ENCODE data around the gene WDR7. TPM values are rescaled to one million over a fixed set of nuclear protein-coding genes. Genes with fewer than 3 reads are reported as not detected.
A peak's percentile ranks its signal among the peaks of the same experiment; 100 is the strongest.
"Not testable (repeated sequence)": the region's sequence is repeated elsewhere in the genome, so short reads cannot be mapped to it uniquely, and the experiment has no call there.

Gene WDR7
- 28.1 and 38.8 TPM in 2 replicates for total RNA-seq

DNA sequence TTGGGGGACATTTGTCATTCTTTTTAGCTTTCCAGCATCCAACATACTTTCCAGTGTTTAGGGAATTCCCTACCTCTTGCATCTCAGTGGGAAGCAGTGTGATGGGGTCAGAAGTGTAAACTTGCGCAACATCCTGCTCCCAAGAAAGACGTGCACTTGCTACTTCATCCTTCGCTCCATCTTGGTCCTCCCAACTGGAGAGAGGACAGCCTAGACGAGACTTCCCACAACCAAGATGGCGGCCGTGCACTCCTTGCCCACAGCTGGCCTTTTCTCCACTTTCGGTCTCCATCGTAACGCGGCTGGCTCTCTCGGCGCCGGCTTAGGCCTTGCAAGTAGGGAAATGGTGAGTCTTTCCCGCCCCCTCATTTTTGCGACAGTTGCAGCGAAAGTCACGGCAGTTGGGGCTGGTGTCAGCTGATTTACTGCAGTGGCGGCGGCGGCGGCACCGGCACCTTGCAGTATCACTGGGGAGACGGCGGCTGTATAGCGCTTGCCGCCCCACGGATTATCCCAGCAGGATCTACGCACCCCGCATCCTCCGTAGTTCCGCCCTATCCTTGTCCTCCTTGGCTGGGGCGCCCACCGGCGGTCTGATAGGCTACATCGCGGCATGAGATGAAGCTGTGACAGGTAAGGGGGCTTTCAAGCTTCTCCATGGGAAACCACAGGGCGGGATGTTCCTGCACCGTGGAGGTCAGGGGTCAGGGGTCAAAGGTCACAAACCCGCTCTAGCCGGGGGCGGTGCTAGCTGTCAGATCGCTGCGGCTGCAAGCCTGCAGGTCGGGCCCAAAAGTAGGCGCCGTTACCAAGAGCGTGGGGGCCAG is at the start of gene WDR7:
Gene WDR7, plus strand, starts transcription at position 416 of the 827 bp plus-strand sequence. CDS start 21,157 bp downstream, outside the sequence.
- peak; percentile 98 for DNase-seq

DNA sequence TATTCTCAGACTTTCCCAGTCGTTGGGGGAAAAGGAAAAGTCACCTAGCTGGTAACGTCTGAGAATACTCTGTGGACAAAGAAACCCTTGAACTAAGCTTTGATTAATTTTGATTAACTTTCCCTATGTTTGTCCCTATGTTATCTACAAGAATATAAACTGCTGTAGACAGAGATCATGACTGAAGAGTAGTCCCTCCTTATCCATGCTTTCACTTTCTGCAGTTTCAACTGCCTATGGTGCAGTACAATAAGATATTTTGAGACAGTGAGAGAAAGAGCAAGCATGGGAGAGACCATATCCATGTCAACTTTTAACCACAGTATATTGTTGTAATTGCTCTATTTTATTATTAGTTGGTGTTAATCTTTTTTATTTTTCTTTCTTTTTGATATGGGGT is 44.5 kb upstream of the WDR7 start:
- DNase-seq = no peak

DNA sequence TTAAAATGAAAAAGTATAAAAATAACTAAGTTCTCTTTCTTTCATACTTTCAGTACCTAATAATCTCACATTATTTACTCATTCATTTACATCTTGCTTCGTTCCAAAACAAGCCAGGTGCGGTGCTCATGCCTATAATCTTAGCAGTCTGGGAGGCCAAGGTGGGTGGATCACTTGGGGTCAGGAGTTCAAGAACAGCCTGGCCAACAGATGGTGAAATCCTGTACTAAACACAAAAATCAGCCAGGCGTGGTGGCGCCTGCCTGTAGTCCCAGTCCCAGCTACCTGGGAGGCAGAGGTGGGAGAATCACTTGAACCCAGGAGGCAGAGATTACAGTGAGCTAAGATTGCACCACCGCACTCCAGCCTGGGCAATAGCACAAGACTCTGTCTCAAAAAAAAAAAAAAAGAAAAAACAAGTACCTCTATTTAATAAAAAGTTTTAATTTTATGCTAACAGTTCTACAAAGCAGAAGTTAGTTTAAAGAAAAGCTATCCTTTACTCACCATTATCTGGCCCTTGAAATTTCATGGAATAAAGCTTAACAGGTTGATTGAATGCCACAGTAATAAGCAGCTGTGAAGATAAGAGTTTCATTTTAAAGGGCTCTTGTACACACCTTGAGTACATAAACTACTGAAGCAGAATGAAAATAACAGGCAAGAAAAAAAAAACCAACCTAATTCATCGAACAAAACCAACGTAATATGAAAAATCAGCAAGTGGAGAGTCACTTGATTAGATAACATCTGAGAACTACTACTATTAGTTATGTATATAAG is 35.2 kb upstream of the WDR7 start:
- no peak for DNase-seq

DNA sequence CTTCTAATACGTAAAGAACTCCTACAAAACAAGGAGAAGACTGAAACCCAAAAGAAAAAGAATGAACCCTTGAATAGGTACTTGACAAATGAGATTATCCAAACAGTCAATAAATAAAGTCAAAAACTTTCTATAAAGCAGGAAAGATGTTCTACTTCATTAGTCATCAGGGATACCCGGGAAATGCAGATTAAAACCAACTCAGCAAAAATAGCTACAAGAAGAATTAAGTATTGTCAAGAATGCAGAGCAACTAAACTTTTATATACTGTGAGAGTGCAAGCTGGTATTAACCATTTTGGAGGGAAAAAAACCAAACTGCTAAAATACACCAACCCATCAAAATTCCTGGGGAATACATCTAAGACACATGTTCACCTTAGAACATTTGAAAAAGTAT is 23.2 kb upstream of the WDR7 start:
- no peak for DNase-seq

DNA sequence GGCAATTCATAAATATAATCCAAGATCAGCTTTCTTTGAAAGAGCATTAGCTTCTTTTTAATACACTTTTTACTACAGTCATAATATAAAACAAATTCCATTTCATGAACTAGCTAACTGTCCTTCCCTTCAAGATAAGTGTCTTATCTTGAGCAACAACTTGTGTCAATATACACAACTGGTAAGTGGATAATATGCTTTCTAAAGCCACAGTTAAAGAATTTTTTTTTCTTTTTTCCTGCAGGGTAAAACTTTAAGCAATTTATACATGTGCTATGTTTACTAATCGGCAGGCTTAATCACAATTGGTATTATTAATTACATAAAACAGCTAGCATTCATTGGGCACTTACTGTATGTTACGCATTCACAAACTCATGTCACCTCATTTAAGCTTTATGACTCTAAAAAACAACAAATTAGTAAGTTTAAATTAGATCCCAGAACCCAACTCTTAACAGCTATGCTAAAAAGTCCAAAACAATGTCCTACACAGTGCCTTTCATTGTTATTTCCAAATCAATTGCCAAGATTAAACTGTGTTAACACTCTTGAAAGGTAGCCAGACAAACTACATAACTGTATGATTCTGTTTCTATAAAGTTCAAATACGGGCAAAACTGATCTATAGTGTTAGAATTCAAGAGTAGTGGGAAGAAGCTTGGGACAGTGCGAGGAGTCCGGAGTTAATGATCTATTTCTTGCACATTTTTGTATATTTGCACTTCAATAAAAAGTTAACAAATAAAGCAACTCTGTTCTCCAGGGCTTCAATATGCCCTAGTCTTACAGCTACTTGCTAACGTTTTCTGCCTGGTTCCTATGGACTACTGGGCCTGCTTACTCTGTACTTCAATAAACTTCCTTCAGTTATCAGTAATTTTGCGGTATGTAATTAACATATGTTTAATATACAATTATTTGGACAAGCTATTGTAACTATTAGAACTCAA is 18.8 kb upstream of the WDR7 start:
- no peak for DNase-seq

DNA sequence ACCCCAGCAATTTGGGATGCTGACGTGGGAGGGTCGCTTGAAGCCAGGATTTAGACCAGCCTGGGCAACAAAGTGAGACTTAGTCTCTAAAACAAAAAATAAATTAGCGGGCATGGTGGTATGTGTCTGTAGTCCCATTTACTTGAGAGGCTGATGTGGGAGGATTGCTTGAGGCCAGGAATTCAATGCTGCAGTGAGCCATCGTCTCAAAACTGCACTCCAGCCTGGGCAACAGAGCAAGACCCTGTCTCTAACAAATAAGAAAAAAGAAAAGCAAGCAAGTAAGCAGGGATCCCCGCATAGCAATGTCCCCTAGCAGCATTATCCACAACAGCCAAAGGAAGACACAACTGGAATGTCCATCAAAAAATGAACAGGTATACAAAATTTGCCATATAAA is 16.2 kb upstream of the WDR7 start:
- DNase-seq = no peak

DNA sequence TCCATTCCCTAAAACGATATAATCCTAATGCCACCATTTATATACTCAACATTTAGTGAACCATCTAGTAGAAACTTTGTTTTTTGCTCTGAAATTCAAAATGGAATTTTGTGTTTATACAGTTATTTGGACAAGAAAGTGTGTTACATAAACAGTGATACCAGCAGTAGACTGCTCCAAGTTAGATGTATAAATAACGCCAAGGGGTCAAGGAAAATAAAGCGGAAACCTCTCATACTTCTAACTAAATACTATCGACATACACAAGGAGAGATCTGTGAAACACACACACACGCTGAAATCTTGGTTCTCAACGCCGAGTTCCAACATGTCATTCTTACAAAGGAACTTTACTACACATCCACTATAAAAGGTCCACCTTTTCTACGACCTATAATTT is 14.0 kb upstream of the WDR7 start:
- no peak for DNase-seq

DNA sequence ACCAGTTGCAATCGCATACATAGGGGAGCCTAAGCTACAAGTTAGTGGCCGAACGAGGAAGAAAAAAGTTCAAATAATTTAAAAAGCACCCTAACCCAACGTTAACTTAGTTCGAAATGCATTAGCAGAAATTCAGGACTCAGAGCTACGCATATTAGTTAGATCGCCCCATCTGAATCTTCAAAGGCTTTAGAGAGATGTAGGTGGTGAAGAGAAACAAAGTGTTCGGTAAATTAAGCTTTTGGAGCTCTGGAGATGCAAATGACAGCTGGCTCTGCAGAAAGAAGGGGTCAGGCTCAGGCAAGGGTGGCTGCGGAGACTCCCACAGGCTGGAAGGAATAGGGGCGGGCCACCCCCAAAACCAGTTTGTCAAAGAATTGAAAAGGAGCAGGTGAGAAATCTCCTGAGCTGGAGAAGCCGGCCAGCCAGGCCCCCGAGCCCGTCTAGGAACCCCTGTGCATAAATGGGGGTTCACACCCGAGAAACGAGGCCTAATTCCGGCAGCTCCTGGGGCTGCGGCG is 13.4 kb upstream of the WDR7 start:
- DNase-seq = peak; percentile 21

DNA sequence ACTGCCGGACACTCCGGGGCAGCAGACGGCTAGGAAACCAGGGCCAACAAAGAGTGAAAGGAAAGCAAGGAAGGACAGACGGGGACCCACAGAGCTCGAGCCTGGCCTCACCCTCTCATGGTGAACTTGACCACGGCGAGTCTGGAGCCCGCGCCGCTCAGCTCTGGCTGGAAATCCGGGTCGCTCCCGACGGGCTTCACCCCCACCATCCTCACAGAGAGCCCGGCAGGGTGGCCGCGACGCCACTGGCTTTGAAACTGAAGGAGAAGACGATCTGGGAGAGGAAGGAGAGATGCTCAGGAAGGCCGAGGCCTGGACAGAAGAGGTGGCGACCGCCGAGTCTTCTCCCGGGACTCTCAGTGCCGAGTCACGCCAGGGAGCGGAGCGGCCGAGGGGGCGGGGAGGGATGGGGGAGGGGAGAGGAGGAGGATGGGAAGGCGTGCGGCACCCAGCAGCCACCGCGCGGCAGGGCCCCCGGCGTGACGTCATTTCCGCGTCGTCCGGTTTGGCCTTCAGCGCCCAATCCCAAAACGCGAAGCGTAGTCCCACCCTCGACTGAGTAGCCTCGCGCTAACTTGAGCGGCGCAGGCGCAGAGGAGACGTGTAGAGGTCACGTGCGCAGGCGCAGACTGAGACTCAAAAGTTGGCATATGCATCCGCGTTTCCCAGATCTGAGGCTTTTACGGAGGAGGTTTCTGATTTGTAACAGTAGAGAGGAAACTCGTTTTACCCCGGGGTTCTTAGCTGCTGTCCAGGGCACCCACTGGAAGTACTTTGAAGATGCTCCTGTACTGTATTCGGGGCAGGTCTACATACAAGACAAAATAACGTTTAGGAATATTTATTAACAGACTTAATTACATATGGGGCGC is 12.7 kb upstream of the WDR7 start, which contains the start of gene TXNL1:
Gene TXNL1, minus strand, starts transcription at position 361 of the 872 bp plus-strand sequence. Its CDS starts 152 bp downstream, at position 209.
- DNase-seq = peak; percentile 99

DNA sequence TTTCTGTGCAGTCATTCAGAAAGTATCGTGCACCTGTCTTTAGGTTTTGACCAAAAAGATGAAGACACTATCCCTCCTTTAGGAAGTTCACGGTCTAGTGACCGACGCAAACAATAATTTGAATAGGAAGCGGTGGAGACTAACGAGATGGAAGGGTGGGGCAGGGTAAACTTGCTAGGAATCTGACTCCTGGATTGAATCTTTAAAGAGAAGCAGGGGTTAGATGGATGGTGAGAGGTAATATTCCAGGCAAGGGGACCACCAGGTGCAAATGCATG is 12.1 kb upstream of the WDR7 start:
- no peak for DNase-seq

DNA sequence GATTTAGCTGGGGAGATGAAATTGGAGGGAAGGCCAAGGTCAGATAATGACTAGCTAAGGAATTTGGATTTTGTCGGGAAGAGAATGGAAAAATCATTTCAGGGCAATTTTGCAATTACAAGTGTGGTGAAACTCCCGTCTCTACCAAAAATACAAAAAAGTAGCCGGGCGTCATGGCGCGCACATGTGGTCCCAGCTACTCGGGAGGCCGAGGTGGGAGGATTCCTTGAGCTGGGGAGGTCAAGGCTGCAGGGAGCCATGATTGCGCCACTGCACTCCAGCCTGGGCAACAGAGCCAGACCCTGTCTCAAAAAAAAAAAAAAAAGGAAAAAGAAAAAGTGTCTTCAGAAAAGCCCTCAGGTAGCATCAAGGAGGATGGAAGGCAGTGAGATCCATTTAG is 11.6 kb upstream of the WDR7 start:
- DNase-seq = no peak

DNA sequence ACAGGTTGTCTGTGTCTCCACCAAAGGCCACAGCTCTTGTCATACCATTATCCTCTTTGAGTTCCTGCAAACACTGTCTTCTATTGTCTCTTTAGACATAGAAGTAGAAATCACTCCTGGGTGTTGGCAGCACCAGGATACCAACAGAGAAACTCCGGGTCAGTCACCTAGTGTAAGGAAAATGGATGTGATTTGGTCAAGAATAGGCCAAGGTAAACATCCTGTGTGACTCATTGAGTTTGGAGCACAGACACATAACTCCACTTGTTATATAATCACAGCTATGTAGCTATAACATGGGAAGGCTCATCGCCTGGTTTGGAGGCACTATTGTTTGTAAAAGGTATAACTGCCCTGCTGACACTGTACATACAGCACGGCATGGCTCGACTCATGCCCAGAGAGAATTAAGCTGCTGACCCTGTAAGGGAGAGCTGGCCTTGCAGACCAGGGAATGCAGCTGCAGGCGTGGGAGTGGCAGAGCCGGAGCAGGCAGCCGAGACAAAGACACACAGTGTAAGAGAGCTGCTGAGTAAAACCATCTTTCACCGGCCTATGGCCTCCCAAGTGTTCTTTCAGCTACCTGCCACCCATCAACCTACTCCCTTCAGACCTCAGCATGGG is 9.3 kb upstream of the WDR7 start:
- DNase-seq = peak; percentile 74

DNA sequence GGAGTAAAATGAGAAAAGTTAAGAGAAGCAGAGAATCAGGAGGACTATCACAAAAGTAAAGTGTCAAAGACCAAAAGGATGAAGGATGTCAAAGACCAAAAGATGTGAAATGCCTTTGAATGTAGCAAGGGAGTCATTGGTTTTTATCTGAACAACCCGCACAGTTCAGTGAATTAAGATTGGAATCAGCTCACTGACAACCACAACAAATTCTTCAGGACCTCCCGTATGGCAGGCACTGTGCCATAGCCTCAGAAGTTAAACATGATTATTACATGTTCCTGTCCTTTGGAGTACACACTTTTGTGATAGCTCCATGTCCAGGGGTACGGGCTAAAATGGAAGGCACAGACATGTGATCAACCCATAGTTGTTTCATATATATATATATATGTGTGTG is 7.8 kb upstream of the WDR7 start:
- DNase-seq = no peak

DNA sequence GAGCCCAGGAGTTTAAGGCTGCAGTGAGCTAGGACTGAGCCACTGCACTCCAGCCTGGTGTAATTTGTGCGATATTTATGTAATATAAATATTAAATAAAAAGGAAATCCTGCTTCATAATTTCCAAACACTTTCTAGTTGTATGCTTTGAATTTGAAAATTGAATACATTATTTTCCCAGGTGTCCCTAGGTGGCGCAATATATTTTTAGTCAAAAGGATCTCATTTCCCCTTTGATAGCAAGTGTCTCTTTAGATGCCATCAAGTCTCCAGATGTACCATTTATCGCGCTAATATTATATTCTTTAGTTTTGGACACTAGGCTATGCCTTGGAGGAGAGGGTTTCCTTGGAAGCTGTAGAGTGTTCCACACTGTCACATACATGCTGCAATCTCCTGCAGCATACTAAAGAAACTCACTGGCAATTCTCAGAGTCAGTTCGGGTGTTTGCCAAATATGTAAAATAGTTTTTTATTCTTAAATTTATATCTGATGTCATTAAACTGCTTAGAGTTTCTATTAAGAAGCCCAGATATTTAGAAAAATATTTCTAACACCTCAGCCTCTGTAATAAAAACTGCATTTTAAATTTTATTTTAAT is 5.6 kb upstream of the WDR7 start:
- DNase-seq = peak; percentile 37

DNA sequence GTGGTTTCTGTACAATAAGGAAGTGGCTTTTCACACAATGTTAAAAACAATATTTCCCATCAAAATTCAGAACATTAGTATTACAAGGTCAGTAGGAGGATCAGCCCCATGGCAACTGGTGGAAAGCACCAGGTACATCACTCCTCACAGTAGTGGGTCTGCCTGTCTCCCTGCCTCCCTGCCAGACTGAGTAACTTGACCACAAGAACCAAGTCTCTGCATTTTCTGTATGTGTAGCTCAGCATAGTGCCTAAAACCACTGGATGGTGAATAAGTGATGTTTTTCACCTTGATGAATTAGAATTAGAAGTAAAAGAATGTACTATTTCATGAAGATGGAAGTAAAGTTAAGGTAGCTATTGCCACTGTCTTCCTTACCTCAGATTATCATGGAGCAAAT is 4.1 kb upstream of the WDR7 start:
- DNase-seq = no peak

DNA sequence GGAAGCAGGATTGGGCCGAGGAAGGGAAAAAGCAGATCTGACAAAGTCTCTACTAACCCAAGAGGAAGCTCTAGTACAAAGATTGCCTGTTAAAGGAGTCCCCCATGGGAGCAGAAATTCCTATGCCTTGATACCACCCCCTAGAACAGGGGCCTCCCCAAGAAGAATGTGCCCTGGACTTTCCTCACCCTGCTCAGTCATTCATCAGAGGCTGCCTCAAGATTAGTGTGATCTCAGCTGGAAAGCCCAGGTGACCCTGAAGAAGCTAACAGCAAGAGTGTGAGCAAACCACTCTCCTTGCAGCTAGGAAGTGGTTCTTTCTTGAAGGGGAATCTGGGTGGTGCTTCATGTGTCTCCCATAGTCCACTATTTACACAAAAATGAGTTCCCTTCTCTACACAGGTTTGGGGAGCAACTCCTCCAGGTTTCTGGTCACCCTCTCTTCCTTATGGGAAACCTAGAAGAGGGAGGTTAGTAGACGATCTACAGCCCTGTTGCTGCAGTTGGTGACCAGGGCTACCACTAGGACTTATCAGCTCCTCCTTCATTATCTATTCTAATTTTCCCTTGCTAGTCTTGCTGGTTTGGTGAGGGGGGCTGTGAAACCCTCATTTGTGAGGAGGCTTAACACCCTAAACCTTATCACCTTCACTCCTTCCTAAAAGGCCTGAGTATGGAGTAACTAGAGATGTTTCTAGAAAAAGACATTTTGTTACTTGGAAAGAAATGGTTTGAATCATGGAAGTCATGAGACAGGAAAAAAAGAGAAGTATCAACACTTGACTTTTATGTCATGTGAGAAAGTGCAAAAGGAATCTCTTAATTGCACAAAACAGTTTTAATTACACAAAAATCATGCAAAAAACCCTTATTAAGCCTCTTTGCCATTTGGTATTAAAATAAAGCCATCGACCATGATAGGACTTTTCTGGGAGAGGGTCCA is 2.9 kb upstream of the WDR7 start:
- DNase-seq = no peak

DNA sequence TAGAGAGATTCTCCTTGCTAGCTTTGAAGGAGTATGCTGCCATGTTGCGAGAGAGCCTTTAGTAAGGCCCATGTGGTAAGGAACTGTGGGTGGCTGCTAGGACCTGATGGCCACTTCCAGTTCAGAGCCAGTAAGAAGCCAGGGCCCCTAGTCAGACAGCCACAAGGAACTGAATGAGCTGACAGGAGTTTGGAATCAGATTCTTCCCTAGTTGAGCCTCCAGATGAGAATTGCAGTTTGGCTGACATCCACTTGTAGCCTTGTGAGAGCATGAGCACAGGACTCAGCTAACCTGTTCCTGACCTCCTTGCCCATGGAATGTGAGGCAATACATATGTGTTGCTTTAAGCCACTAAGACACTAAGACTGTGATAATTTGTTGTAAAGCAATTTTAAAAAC is 1.2 kb upstream of the WDR7 start:
- DNase-seq = no peak

DNA sequence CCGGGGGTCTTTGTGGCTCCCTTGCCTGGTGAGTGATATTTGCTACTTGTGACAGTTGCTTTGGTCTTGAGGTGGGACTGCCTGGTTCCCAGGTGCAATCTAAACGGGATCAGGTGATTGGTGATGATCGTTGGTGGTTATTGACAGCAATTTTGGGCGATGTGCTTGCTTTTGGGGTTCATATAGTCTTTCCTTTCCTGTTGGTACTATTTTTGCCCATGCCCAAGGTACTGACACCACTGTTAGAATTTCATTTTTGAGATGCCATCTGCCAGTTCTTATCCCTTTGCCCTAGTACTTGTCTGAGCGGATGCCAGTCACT is 573 bp downstream of the WDR7 start:
- DNase-seq = no peak

DNA sequence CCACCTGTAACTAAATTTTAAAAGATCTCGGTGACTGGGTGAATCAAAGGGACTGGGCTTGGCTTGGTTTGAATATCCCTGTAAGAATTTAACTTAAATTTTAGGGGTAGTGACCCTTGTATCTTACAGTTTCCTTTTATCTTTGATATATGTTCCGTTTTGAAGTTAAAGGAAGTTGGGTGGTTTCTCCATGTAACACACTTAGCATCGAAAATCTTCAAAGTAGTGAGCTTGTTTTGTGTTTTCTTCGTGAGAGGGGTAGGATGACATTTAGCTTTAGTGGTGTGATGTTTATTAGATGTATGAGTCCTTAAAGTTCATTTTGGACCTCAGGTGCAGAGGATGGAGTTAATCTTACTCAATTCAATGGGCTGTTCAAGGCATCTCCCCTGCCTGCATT is 1.6 kb downstream of the WDR7 start:
- no peak for DNase-seq

DNA sequence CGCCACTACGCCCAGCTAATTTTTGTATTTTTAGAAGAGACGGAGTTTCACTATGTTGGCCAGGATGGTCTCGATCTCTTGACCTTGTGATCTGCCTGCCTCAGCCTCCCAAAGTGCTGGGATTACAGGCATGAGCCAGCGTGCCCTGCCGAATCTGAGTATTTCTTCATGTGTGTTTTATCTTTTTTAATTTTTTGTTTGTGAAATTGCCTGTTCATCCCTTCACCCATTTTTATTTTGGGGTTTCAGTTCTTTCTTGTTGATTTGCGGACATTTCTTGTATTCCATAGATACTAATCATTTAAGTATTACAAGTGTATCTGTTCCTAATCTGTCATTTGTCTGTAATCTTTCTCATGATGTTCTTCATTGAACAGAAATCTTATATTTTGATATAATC is 3.1 kb downstream of the WDR7 start:
- not testable (repeated sequence) for DNase-seq

Data from dermis blood vessel endothelial cell (primary cell).